ENCODE results near the gene REP15.
"Not testable (repeated sequence)": the region's sequence is repeated elsewhere in the genome, so short reads cannot be mapped to it uniquely, and the experiment has no call there.

REP15 gene, protein sequence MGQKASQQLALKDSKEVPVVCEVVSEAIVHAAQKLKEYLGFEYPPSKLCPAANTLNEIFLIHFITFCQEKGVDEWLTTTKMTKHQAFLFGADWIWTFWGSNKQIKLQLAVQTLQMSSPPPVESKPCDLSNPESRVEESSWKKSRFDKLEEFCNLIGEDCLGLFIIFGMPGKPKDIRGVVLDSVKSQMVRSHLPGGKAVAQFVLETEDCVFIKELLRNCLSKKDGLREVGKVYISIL

GRCh38 chr12:27696293-27696652 lies at the start of gene REP15:
Gene REP15 (plus strand): TSS chr12:27696447. CDS start chr12:27696563, 116 bp downstream.
- DNase-seq (no peak), ATAC-seq (no peak)
- Mint-ChIP-seq H3K36me3 (ENCODE audit: low read depth) (peaks cover 3% of the 10 kb centered on the region), H3K4me1 (no peaks in the 10 kb centered on the region), H3K27ac (no peak within 1 kb of the TSS), H3K4me3 (no peak within 1 kb of the TSS), H3K27me3 (peaks cover 2% of the 10 kb centered on the region), H3K9me3 (no peaks in the 10 kb centered on the region)

GRCh38 chr12:27650011-27650410 lies 46.2 kb upstream of the REP15 start:
- no peak overlapping the region for H3K4me3 Mint-ChIP-seq
- no peaks in the 10 kb centered on the region for H3K27me3 Mint-ChIP-seq
- no peaks in the 10 kb centered on the region for H3K9me3 Mint-ChIP-seq
- peaks cover 3% of the 10 kb centered on the region for H3K36me3 Mint-ChIP-seq (ENCODE audit: low read depth)
- H3K27ac Mint-ChIP-seq = no peak overlapping the region
- DNase-seq (no peak), ATAC-seq (no peak)
- H3K4me1 Mint-ChIP-seq = no peaks in the 10 kb centered on the region

- no peak for DNase-seq
- H3K27ac Mint-ChIP-seq = no peak overlapping the region
- no peaks in the 10 kb centered on the region for H3K4me1 Mint-ChIP-seq
- H3K4me3 Mint-ChIP-seq = no peak overlapping the region
- no peaks in the 10 kb centered on the region for H3K27me3 Mint-ChIP-seq
- no peaks in the 10 kb centered on the region for H3K9me3 Mint-ChIP-seq
- no peak for ATAC-seq
- peaks cover 3% of the 10 kb centered on the region for H3K36me3 Mint-ChIP-seq (ENCODE audit: low read depth)
Observed at GRCh38 chr12:27651201-27651600, 45.0 kb upstream of the REP15 start.

DNA sequence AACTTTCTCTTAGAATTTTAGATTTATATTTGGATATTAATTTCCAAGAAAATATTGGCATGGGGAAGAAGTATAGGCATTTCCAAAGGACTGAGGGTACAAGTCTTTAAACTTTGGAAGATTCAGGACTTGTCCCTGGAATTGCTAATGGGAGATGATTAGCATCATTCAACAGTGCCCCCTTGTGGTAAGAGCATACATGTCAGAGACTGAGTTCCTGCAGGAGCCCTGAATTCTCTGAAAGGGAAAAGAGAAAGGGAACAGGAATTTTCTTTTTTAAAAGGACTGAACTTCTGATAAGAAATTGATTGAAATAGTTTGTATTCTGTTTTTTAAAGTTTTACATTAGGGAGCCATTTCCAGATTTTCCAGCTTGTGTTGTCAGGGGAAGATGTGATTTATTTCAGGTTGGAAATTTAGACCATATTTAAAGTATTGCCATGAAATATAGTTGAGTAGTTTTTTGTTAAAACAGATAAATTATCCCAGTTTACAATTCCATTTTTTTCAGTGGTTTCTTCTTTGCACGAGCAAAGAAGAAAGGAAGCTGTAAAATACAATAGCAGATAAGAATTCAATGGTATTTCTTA lies 44.0 kb upstream of the REP15 start:
- Mint-ChIP-seq H3K9me3 (no peaks in the 10 kb centered on the region), H3K27ac (no peak overlapping the region), H3K4me3 (no peak overlapping the region), H3K27me3 (no peaks in the 10 kb centered on the region), H3K4me1 (no peaks in the 10 kb centered on the region), H3K36me3 (ENCODE audit: low read depth) (peaks cover 3% of the 10 kb centered on the region)
- no peak for ATAC-seq
- peak; percentile 34 for DNase-seq

- H3K27ac Mint-ChIP-seq = no peak overlapping the region
- H3K4me1 Mint-ChIP-seq = no peaks in the 10 kb centered on the region
- no peaks in the 10 kb centered on the region for H3K36me3 Mint-ChIP-seq (ENCODE audit: low read depth)
- H3K9me3 Mint-ChIP-seq = no peaks in the 10 kb centered on the region
- ATAC-seq (no peak), DNase-seq (no peak)
- H3K27me3 Mint-ChIP-seq = no peaks in the 10 kb centered on the region
- no peak overlapping the region for H3K4me3 Mint-ChIP-seq
Observed at GRCh38 chr12:27653661-27654060, 42.6 kb upstream of the REP15 start.

- not testable (repeated sequence) for H3K36me3 Mint-ChIP-seq (ENCODE audit: low read depth); DNase-seq; H3K9me3 Mint-ChIP-seq; H3K4me3 Mint-ChIP-seq; H3K27me3 Mint-ChIP-seq; ATAC-seq; H3K4me1 Mint-ChIP-seq; H3K27ac Mint-ChIP-seq
Observed at GRCh38 chr12:27655476-27655875, 40.8 kb upstream of the REP15 start.

DNA sequence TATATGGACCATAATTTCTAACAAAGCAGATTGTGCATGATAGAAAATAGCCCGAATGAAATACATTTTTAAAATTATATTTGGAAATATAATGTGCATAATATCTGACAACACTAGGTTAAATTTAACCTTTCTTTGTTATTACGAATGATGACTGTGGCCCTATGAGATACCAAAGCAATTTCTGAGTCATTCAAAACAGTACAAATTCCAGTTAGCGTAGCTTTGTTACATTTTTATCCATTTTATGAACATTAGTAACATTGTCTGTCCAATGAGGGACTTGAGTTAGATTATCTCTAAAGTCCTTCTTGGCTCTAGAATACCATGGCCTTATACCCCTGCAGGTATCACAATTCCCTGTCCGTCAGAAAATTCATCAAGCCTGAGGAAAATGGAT lies 39.0 kb upstream of the REP15 start:
- H3K36me3 Mint-ChIP-seq (ENCODE audit: low read depth) = no peaks in the 10 kb centered on the region
- H3K27ac Mint-ChIP-seq = no peak overlapping the region
- ATAC-seq (no peak), DNase-seq (no peak)
- H3K4me3 Mint-ChIP-seq = no peak overlapping the region
- no peaks in the 10 kb centered on the region for H3K27me3 Mint-ChIP-seq
- H3K9me3 Mint-ChIP-seq = no peaks in the 10 kb centered on the region
- H3K4me1 Mint-ChIP-seq = no peaks in the 10 kb centered on the region

- Mint-ChIP-seq H3K27ac (no peak overlapping the region), H3K4me1 (no peaks in the 10 kb centered on the region), H3K36me3 (ENCODE audit: low read depth) (peaks cover 3% of the 10 kb centered on the region), H3K4me3 (no peak overlapping the region), H3K9me3 (no peaks in the 10 kb centered on the region), H3K27me3 (no peaks in the 10 kb centered on the region)
- ATAC-seq (no peak), DNase-seq (no peak)
Observed at GRCh38 chr12:27665704-27666103, 30.5 kb upstream of the REP15 start.

DNA sequence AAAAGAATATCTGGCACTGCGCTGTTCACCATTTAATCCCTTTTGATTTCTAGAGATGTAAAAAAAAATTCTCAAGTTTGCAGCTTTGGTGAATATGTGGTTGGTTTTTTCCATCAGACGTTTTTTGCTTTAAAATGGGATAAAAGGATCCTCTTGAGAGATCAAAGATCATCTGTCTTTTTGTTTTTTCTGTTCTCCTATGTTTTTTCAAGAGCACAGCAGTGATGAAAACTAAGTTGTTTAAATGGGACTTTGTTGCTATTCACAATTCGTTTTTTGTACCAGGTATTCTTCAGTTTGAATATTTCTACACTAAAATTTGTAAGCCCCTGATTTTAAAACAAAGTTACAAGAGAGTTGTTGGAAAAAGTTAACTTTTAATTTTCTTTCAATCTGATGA lies 29.7 kb upstream of the REP15 start:
- no peak overlapping the region for H3K4me3 Mint-ChIP-seq
- H3K4me1 Mint-ChIP-seq = no peaks in the 10 kb centered on the region
- ATAC-seq (no peak), DNase-seq (no peak)
- no peaks in the 10 kb centered on the region for H3K9me3 Mint-ChIP-seq
- H3K27ac Mint-ChIP-seq = no peak overlapping the region
- peaks cover 3% of the 10 kb centered on the region for H3K36me3 Mint-ChIP-seq (ENCODE audit: low read depth)
- H3K27me3 Mint-ChIP-seq = no peaks in the 10 kb centered on the region

DNA sequence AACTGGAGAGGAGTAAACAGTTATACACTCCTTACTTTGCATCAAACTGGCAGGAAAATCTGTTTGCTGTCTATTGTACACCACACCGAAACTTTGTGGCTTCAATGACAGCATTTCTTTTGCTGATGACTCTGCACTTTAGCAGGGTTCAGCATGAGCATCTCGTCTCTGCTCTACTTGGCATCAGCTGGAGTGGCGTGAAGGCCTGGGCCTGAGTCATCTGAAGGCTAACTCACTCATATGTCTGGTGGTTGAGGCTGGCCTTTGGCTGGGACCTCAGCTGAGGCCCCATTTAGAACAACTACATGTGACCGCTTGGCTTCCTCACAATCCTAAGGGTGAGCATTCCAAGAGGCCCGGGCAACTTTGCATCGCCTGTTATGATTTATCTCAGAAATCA lies 28.7 kb upstream of the REP15 start:
- Mint-ChIP-seq H3K4me3 (no peak overlapping the region), H3K4me1 (no peaks in the 10 kb centered on the region), H3K27ac (no peak overlapping the region), H3K27me3 (no peaks in the 10 kb centered on the region), H3K9me3 (no peaks in the 10 kb centered on the region), H3K36me3 (ENCODE audit: low read depth) (peaks cover 3% of the 10 kb centered on the region)
- no peak for DNase-seq
- ATAC-seq = peak; percentile 57

DNA sequence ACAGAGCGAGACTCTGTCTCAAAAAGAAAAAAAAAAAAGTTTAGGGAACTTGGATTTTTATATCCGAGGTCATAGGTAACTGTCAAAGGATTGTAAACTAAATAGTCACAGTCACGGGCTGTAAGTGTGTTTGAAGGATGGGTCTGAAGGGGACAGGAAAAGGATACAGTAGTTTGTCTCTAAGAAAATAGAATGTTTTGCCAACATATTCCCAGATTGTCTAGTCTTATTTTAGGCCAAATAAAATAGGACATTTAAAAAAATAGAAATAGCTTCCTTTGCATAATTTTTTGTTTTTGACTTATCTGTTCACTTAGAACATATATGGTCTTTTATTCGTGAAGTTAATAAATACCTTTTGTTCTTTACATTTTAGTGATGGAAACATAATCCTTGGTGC lies 24.2 kb upstream of the REP15 start:
- H3K4me3 Mint-ChIP-seq = no peak overlapping the region
- no peaks in the 10 kb centered on the region for H3K27me3 Mint-ChIP-seq
- no peaks in the 10 kb centered on the region for H3K36me3 Mint-ChIP-seq (ENCODE audit: low read depth)
- DNase-seq (no peak), ATAC-seq (no peak)
- H3K9me3 Mint-ChIP-seq = no peaks in the 10 kb centered on the region
- H3K4me1 Mint-ChIP-seq = no peaks in the 10 kb centered on the region
- H3K27ac Mint-ChIP-seq = no peak overlapping the region

GRCh38 chr12:27672643-27673042 lies 23.6 kb upstream of the REP15 start:
- Mint-ChIP-seq H3K27ac (no peak overlapping the region), H3K27me3 (no peaks in the 10 kb centered on the region), H3K4me3 (no peak overlapping the region), H3K36me3 (ENCODE audit: low read depth) (no peaks in the 10 kb centered on the region), H3K9me3 (no peaks in the 10 kb centered on the region), H3K4me1 (no peaks in the 10 kb centered on the region)
- no peak for DNase-seq
- no peak for ATAC-seq

- Mint-ChIP-seq H3K36me3 (ENCODE audit: low read depth) (no peaks in the 10 kb centered on the region), H3K27me3 (no peaks in the 10 kb centered on the region), H3K9me3 (no peaks in the 10 kb centered on the region), H3K27ac (no peak overlapping the region), H3K4me3 (no peak overlapping the region), H3K4me1 (no peaks in the 10 kb centered on the region)
- ATAC-seq (no peak), DNase-seq (no peak)
Observed at GRCh38 chr12:27673101-27673718, 23.0 kb upstream of the REP15 start.

DNA sequence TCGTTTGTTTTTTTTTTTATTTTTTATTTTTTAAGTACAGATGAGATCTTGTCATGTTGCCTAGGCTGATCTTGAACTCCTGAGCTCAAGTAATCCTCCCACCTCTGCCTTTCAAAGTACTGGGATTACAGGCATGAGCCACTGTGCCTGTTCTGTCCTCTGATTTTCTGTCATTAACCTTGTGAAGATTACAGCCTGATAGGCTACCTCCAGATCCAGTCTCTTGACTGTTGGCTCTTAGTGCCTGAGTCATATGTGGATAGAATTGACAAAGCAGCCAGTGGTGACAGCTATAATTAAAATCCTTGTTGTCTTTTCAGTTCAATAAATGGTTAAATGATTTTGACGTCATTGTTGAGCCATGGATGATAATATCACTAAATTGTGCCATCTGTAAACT lies 21.3 kb upstream of the REP15 start:
- no peak for DNase-seq
- Mint-ChIP-seq H3K9me3 (no peaks in the 10 kb centered on the region), H3K4me3 (no peak overlapping the region), H3K27me3 (no peaks in the 10 kb centered on the region), H3K27ac (no peak overlapping the region), H3K36me3 (ENCODE audit: low read depth) (no peaks in the 10 kb centered on the region), H3K4me1 (no peaks in the 10 kb centered on the region)
- no peak for ATAC-seq

DNA sequence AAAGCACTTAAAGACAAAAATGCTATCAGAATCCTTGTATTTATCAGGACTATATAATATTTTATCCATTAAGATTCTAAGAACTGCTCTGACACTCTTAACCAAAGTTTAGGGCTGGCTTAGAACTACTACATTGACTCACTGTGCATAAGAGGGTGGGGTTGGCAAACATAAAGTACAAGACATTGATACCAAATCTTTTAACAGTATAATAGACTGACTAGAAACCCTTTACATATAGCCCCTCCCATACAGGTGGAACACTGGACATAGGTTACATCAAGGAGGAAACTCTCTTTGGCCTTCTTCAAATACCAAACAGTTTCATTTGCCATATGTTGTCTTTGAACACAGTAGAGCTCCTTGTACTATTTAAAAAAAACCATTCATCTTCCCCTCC lies 15.6 kb upstream of the REP15 start:
- Mint-ChIP-seq H3K4me3 (no peak overlapping the region), H3K36me3 (ENCODE audit: low read depth) (no peaks in the 10 kb centered on the region), H3K27ac (no peak overlapping the region), H3K4me1 (no peaks in the 10 kb centered on the region), H3K9me3 (no peaks in the 10 kb centered on the region), H3K27me3 (no peaks in the 10 kb centered on the region)
- DNase-seq = no peak
- no peak for ATAC-seq

Measured in activated naive CD8-positive, alpha-beta T cell treated with anti-CD3 and anti-CD28 coated beads, Interleukin-2, amount 50 U/mL, for 24 hours (primary cell).